ENCODE measurements around the gene HOXC10.

The HOXC10 gene

DNA sequence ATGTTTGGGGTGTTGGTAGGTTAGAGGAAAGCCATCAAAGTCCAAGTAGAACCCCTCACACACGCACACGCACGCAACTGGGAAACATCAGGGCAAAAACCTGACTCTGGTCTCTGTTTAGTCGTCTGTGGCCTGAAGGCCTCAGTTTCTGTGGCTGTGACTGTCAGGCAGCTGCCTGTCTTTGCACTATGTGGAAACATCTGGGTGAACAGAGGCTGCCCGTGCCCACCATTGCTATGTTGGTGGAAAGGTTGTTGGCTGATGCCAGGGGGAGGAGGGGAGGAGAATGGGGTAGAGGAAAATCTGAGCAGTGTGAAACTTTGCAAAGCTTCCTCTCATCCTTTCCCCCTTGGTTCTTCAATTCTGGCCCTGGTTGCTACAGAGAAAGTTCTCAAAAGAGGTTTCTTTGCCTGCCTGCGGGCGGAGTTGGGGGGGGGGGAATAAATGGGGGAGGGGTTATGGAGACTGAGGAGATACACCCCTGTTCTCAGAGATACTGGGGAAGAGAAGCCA is 7.5 kb downstream of the HOXC10 start:
- no peak for DNase-seq

DNA sequence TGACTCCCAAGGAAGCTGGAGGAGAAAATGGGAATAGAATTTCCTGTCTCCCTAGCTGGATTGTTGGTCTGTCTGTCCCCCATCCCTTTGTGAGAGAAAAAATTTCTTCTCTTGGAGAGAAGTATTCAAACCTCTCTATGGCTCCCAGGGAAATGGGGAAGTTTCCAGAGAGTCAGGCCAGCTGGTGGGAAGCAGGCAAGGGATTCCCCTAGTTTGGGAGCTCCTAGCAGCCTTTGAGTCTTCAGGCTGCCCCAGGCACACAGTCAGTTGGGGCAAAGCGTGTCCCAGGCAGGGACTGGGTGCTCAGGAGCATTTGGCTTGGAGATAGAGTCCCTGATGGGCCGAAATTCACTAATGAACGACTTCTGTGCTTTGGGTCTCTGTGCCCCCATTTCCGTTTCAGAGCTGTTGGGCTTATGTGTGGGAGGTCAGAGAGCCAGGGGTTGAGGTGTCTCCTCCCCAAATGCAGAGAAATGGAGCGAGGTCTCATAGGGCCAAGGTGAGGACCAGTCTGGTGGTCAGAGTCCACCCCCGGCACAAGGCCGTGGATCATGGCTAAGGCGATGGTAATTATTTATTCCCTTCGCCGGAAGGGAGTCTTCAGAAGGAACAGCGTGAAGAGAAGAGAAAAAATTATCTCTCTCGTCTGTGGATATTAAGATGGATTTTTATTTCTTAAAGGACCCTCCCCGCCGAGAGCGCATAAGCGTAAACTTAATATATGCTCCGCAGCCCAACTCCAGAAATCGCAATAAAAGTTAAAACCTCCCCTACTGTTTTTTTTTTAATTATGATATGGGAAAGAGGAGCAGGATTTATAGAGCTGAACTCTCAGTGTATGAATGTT is 8.4 kb downstream of the HOXC10 start:
- no peak for DNase-seq

- no peak for DNase-seq
Observed at GRCh38 chr12:53994009-53994263, 9.0 kb downstream of the HOXC10 start.

DNA sequence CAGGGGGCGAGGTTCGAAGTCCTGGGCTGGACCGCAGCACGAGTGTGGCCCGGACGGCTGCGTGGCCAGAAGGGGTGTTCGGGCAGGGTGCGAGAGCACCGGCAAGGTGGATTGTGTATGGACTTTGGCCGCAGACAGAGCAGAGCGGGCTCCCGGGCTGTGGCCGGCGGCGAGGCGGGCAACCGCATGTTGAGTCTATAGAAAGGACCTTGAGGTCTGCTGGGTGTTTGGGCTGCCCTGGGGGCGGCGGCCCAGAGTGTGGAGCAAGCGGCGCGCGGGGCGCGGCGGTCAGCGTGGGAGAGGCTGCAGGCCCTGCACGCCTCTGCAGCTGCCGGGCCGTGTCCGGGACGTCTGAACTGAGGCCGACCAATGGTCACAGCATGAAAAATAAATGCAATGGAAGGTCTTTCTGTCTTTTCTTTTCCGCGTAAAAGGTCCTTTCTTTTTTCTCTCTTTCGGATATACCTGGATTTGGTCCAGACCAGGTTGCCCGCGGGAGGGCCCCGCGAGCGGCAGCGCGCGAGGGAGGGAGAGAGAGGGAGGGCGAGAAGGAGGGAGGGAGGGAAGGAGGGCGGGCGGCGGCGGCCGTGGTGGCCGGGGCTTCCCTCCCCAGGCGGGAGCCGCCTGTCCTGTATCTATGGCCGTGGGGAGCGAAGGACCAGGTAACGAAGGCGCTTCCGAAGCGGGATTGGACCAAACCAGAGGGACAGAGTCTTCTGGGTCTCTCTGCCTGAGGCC is 9.5 kb downstream of the HOXC10 start:
- no peak for DNase-seq

- DNase-seq, result no peak
Observed at GRCh38 chr12:53995002-53995377, 10.0 kb downstream of the HOXC10 start.

DNA sequence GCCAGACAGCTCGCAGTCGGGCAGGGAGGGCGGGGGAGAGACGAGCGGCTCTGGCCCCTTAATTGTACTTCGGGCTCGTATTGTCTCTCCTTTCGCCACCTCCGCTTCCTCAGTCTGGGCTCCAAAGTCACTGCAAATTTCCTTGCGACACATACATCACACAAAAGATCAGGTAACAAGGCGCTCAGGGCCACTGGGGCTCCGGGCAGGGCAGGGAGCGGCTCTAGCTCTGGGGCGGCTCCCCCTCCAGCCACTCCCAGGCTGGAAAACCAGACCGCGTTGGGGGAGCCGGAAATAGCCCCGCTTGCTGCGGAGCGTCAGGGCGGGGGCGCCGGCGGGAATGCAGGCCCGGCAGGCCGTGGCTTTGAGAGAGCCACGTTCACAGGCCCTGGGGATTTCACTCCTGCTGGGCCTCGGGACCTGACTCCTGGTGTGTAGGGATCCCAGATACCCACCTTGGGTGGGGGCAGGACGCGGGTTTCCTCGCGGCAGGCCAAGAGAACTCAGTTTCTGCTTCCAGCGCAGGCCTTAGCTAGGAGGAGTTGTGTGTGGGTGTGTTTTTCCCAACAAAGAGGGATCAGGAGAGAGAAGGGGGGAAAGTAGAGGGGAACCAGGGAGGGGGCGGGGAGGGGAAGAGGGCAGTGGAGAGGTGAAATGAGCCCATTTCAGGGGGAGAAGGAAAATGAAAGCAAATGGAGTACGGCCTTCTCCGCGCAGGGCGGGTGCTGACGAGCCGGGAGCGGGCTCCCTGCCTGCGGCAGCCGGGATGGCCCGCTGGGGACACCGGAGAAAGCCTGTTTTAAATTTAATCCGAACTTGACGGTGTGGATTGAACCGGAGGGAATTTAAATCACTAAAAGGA is 10.7 kb downstream of the HOXC10 start:
- DNase-seq, result no peak

- no peak for DNase-seq
Observed at GRCh38 chr12:53996240-53997203, 11.6 kb downstream of the HOXC10 start.

DNA sequence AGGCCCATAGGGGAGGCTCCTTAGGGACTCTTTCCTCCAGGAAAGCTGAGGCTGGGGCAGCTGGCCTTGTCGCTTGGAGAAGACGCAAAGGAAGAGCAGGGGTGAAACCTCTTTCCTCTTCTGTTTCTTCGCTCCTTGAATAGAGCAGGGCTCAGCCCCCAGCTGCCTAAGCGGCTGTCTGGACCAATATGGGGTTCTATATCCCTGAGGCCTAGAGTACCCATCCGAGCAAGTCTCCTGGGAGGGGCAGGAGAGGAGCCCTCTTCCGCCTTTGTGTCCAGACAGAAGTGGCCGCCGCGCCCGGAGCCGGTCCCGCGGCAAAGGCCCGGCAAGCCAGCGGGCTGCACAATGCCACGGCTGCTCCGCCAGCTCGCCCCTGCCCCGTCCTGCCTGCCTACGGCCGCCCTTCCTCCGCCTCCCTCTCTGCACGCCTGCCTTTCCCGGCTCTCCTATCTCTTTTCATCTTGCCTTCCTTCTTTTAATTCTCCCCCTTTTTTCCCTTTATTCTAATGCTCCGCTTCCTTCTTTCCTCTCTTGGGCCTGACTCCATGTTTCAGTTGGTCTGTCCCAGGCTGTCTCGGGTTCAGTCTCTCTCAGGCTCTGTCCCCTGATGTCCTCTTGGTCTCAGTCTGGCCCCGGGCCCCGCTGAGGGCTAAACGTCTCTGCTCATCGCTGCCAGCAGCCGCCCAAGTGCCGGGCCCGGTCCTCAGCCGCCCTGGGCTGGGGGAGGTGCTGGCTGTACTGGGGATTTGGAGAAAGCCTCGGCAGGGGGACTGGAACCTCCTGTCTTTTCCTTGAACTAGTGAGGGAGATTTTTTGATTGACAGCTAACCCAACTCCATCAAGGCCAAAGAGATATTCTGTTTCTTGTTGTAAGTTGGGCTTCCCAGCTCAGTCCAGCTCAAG is 12.5 kb downstream of the HOXC10 start:
- DNase-seq, result no peak

- no peak for DNase-seq
Observed at GRCh38 chr12:53998110-53998899, 13.4 kb downstream of the HOXC10 start.

DNA sequence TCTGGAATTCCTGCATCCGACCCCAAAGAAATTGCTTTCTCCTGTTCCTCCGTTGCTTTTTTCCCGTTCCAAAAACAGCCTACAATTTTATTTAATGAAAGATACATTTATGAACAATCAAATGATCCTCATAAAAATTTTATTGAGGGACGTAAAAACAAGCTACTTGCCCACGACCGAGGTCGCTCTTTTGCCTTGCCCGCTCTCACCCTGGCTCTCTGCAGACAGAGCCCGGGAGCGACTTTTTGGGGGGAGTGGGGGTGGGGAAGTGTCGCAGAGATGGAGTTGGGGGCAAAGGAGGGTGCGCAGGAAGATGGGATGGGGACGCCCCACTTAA is 13.9 kb downstream of the HOXC10 start:
- no peak for DNase-seq

- DNase-seq, result no peak
Observed at GRCh38 chr12:53999559-54000115, 14.7 kb downstream of the HOXC10 start.

DNA sequence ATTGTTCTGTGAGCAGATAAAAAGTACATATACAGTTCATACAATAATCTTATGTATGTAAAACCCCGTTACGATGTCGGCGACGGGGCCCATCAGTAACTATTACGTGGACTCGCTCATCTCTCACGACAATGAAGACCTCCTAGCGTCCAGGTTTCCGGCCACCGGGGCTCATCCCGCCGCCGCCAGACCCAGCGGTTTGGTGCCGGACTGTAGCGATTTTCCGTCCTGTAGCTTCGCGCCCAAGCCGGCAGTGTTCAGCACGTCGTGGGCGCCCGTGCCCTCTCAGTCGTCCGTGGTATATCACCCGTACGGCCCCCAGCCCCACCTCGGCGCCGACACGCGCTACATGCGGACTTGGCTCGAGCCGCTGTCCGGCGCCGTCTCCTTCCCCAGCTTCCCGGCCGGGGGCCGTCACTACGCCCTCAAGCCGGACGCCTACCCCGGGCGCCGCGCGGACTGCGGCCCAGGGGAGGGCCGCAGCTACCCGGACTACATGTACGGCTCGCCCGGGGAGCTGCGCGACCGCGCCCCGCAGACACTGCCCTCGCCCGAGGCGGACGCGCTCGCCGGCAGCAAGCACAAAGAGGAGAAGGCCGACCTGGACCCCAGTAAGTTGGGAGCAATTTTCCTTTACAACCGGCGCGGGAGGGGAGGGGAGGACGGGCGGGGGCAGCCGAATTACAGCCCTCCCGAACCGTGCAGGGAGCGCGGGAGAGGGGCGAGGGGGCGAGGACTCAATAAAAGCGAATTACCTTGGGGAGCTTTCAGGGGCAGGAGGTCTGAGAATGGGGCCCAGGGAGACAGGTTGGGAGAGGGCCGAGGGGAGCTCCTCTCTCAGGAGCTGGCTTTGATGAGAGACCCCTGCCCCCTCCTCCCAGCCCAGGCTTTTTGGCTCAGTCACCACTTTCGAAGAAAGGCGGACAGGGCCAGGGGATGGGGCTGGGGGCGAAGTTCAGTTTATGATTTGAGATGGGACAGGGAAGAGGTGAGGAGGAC is 15.5 kb downstream of the HOXC10 start, which contains the start of gene HOXC9:
Gene HOXC9, plus strand, starts transcription at position 46 of the 999 bp plus-strand sequence. Its CDS starts 28 bp downstream, at position 74.
- DNase-seq, result no peak

DNA sequence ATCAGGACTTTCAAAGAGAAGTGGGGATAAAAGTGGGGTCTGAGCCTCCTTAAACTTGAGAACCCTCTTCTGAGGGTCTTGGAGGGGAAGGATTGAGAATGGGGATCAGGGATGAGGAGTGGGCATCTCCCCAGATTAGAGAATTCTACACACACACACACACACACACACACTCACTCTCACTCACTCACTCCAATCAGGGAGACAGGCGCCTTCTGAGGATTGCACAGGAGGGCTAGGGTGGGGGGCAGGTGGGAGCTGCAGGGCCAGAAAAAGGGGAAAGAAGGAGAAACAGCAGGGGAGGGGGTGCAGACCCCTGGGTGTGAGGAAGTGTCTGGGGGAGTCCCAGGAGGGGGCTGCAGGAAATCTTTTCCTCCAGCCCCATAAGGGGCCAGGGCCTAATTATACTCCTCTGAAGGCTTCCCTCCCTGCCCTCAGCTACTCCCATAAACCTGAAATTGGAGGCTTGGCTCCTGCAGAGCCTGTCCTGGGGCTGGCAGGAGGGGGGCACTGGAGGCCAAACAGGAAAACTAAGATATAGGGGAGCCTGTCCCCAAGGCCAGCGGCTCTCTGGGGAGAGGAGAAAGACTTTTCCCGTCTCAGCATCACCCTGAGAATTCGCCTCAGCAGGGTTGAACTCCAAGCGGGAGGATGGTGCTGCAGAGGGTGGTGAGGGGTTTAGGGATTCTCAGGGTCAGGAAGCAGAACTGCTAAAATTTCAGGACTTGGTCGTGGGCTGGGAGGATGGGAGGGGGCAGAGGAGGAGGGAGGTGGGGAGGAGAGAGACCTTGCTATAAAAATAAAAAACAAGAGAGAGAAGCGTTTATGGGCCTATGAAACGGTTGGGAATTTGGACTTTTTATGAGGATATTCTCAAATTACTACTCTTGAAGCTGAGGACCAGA is 16.6 kb downstream of the HOXC10 start:
- no peak for DNase-seq

DNA sequence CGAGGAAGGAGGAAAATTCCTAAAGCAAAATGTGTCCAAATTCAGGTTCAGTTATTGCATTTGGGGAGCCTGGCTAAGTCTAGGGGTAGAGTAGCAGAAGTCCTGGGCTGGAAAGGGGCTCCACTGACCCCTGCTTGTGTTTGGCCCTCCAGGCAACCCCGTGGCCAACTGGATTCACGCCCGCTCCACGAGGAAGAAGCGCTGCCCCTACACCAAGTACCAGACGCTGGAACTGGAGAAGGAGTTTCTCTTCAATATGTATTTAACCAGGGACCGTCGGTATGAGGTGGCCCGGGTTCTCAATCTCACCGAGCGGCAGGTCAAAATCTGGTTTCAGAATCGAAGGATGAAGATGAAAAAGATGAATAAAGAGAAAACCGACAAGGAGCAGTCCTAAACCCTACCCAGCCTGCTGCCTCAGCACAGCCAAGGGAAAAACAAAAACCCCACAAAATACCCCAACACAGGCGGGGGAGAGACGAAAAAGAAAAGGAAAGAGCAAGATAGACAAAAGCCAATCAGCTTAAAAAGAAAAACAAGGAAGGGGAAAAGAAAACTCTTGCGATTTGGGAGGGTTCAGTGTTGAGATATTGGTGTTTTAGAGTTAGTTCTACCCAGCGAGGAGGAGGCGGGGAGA is 17.4 kb downstream of the HOXC10 start:
- DNase-seq, result no peak

DNA sequence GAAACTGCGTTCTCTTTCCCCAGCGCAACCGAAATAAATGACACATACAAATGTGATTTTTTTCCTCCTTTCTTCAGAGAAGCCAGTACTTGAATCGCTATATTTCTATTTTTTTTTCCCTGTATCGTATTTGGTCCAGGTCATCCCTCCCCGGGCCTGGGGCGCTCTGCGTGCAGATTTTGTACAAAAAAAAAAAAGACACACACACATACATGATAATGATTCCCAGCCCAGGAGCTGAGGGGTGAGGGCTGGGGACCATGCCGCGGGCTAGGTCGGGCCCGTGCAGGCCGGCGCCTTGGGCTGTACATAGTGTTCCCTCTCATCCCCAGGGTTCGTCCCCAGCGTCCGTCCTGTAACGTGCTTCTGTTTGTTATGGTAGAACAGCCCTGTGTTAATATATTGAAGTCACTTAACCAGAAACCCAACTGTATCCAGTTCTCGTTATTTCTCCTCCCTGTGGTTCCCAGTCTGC is 18.0 kb downstream of the HOXC10 start:
- DNase-seq, result no peak

GRCh38 chr12:54003625-54004024 is 18.7 kb downstream of the HOXC10 start:
- no peak for DNase-seq
